ENCODE measurements around the gene USP36. TPM values are rescaled to one million over a fixed set of nuclear protein-coding genes. Genes with fewer than 3 reads are reported as not detected.
A peak's percentile ranks its signal among the peaks of the same experiment; 100 is the strongest.

Gene USP36
- total RNA-seq, 1 donor from 2014 or later, result 36.4 TPM

DNA sequence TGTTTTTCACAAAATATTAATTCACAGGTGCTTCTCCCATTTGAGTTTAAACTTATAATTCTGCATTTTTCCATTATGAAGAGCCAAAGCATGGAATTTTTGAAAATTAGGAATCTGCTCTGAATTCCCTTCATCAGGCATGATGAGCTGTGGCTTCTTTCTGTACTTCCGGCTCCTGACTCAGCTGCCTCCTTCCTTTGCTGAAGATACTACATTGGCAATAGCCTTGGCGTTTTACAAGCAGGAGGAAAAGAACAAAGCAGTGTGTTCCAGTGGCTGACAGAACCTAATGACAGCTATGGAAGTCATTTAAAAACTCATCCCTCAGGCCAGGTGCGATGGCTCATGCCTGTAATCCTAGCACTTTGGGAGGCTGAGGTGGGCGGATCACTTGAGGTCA is 18.4 kb upstream of the USP36 start:
- TF ChIP-seq, protein P1, sequence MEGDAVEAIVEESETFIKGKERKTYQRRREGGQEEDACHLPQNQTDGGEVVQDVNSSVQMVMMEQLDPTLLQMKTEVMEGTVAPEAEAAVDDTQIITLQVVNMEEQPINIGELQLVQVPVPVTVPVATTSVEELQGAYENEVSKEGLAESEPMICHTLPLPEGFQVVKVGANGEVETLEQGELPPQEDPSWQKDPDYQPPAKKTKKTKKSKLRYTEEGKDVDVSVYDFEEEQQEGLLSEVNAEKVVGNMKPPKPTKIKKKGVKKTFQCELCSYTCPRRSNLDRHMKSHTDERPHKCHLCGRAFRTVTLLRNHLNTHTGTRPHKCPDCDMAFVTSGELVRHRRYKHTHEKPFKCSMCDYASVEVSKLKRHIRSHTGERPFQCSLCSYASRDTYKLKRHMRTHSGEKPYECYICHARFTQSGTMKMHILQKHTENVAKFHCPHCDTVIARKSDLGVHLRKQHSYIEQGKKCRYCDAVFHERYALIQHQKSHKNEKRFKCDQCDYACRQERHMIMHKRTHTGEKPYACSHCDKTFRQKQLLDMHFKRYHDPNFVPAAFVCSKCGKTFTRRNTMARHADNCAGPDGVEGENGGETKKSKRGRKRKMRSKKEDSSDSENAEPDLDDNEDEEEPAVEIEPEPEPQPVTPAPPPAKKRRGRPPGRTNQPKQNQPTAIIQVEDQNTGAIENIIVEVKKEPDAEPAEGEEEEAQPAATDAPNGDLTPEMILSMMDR (conservative IDR thresholded peaks at IDR 0.05; ENCODE audit: low read depth, low read length), result no peak
- H3K4me3 ChIP-seq (ENCODE audit: low read depth, low read length), result no peak overlapping the region
- DNase-seq (ENCODE audit: low read depth), result no peak

DNA sequence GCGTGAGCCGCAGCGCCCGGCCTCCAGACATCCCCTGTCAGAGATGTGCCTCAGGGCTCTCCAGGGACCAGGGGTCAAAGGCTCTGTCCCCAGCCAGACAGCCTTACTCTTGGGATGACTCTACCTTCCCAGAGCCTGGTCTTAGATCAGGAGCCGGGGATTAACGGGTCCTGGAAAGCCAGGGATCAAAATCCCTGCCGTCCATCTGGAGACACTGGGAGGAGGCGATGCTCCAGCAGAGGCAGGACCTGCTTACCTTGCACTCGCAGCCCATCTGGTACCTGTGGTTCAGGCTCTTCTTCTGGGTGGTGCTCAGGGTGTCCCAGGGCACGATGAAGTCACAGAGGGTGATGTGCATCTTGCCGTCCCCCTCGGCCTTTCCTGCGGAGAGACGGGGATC is 16.7 kb upstream of the USP36 start:
- TF ChIP-seq, protein P1 (conservative IDR thresholded peaks at IDR 0.05; ENCODE audit: low read depth, low read length), result no peak
- DNase-seq (ENCODE audit: low read depth), result no peak
- no peak overlapping the region for H3K4me3 ChIP-seq (ENCODE audit: low read depth, low read length)

DNA sequence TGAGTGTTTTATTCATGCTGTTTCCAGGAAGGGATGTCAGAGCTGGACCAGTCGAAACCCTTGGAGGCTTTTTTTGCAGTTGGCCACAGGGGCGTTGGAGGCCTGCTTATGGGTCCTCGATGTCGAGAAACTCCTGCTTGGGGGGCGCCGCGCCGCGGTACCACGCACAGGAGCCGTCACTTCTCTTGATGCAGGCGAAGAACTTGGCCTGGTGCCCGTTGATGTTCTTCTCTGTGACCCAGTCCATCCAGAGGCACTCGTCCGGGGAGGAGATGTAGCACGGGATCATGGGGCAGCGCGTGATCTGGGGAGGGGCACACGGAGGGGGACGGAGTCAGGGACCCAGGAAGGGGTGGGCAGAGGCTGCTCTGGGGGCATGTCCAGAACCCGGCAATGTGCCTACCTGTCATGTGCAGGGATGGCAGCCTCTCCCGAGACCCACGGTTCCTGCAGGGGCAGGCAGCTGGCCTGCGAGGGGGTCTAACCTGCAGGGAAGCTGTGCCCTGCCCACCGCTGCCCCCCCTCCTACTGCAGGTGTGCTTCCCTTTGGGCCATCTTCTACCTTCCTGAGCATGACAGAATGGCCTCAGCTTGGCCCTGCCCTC is 15.0 kb upstream of the USP36 start:
- DNase-seq (ENCODE audit: low read depth), result no peak
- H3K4me3 ChIP-seq (ENCODE audit: low read depth, low read length), result no peak overlapping the region
- TF ChIP-seq, protein P1 (conservative IDR thresholded peaks at IDR 0.05; ENCODE audit: low read depth, low read length), result no peak

DNA sequence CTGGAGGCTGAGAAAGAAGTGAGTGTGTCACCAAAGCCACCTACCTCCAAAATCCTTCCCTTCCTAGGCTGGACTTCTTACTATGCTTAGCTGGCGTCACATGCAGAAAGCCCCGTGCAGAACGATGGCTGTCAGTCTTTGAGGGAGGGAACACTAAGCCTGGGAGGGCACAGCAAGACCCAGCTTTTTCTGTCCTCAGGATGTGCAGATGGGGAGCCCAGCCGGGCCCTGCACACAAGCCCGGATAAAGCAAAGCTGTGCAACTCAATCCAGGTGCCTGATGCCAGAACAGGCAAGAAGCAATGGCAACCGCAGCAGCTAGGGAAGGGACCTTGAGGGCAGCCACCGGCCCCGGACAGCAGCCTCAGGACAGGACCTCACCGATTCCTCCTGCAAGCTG is 13.9 kb upstream of the USP36 start:
- DNase-seq (ENCODE audit: low read depth), result no peak
- H3K4me3 ChIP-seq (ENCODE audit: low read depth, low read length), result no peak overlapping the region
- TF ChIP-seq, protein P1 (conservative IDR thresholded peaks at IDR 0.05; ENCODE audit: low read depth, low read length), result no peak

DNA sequence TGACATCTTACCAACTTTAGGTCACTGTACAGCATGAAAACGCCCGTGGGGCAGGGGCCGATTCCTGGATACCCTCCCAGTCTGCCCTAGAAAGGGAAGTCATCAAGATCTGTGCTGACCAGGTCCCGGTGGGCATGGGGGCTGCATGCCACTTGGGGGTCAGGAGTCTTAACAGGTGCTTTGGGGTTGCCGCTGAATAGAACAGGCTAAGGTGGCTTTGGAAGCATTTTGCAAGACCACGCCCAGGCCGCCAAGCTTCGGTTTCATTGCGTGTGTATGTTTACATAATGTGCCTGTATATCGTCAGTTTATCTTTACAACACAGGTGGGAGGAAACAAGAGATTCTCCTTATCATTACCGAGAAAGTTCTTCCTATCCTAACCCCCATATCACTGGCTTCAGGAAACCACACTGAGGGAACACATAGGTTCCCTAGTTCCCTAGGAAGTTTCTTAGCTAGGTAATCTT is 13.3 kb upstream of the USP36 start:
- DNase-seq (ENCODE audit: low read depth), result no peak
- no peak overlapping the region for H3K4me3 ChIP-seq (ENCODE audit: low read depth, low read length)
- TF ChIP-seq, protein P1 (conservative IDR thresholded peaks at IDR 0.05; ENCODE audit: low read depth, low read length), result no peak

DNA sequence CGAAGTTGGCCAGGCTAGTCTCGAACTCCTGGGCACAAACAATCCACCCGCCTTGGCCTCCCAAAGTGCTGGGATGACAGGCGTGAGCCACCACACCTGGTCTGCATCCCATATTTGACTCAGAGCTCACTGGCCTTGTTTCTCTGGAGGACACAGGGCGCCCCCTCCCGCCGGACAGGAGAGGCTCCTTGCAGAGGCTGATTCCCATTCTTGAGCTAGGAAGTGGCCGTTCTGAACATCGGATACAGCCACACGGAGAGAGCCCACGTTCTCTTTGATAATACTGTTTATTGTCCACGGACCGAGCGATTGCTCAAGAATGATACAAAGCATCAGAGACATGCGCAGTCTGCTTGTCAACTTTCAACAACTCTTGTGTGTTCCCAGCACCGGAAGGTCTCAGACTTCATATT is 12.1 kb upstream of the USP36 start:
- DNase-seq (ENCODE audit: low read depth), result no peak
- TF ChIP-seq, protein P1 (conservative IDR thresholded peaks at IDR 0.05; ENCODE audit: low read depth, low read length), result peak; percentile 30
- no peak overlapping the region for H3K4me3 ChIP-seq (ENCODE audit: low read depth, low read length)

DNA sequence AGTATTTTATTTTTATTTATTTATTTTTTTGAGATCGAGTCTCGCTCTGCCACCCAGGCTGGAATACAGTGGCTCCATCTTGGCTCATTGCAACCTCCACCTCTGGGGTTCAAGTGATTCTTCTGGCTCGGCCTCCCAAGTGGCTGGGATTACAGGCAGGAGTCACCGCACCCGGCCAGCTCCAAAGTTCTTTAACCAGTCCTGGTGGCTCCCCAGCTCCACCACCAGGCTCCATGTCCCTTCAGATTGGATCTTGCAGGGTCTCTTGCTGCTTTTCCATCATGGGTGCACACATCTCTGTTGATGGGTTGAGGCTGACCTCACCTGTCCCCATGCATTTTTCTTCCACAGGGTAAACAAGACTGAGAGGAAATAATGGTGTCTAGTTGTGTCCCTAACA is 8.4 kb upstream of the USP36 start:
- TF ChIP-seq, protein P1 (conservative IDR thresholded peaks at IDR 0.05; ENCODE audit: low read depth, low read length), result no peak
- no peak overlapping the region for H3K4me3 ChIP-seq (ENCODE audit: low read depth, low read length)
- no peak for DNase-seq (ENCODE audit: low read depth)

Data from epithelial cell of proximal tubule (primary cell).